GM23338 (cell line): ENCODE data around the gene GCDH. TPM values are rescaled to one million over a fixed set of nuclear protein-coding genes. Genes with fewer than 3 reads are reported as not detected.

Experiments used
- CREB1 ChIP-seq: fragments of 250-450 bp; sonication (Bioruptor Pico); IDR thresholded peaks from 2 replicates; pipeline ENCODE4 v1.5.0; 2020; ENCODE audit warnings: low read depth, mild to moderate bottlenecking, moderate library complexity
- EZH2 ChIP-seq: fragments of 200-600 bp; sonication (generic); IDR thresholded peaks from one replicate; pipeline ENCODE4 v1.8.0; 2017; ENCODE audit warnings: antibody characterized with exemption, mild to moderate bottlenecking, low read depth; ENCODE audit not compliant: unreplicated experiment
- EZH2phosphoT487 ChIP-seq: fragments of 200-600 bp; sonication (generic); IDR thresholded peaks from one replicate; pipeline ENCODE4 v1.8.1; 2018; ENCODE audit warnings: antibody characterized with exemption; ENCODE audit not compliant: unreplicated experiment
- JUNB ChIP-seq: IDR thresholded peaks from one replicate; pipeline ENCODE4 v1.6.1; 2016; ENCODE audit warnings: antibody characterized with exemption; ENCODE audit not compliant: unreplicated experiment
- STAT1 ChIP-seq: IDR thresholded peaks from one replicate; pipeline ENCODE4 v1.6.1; 2016; ENCODE audit warnings: antibody characterized with exemption; ENCODE audit not compliant: unreplicated experiment
- ZNF114 ChIP-seq: fragments of 250-450 bp; sonication (Bioruptor Pico); IDR thresholded peaks from 2 replicates; pipeline ENCODE4 v1.5.0; 2020; ENCODE audit warnings: mild to moderate bottlenecking, moderate library complexity
- polyA plus RNA-seq: library from polyadenylated mRNA; unstranded; fragments of >200 nt; fragmentation: Nextera tagmentation; extraction: Ambion mirVana; gene quantifications from 2 replicates; pipeline ENCODE4 v1.2.1, GENCODE V29; 2016
- total RNA-seq: library from RNA; depleted of rRNA; stranded (reverse); fragments of >200 nt; shearing (Covaris generic); gene quantifications from 2 replicates; pipeline ENCODE4 v1.2.3, GENCODE V29; 2014
- TF ChIP-seq, protein P1 (sequence below): fragments of 250-450 bp; sonication (Bioruptor Pico); IDR thresholded peaks from 2 replicates; pipeline ENCODE4 v1.5.0; 2020; ENCODE audit warnings: mild to moderate bottlenecking, moderate library complexity
- TF ChIP-seq, protein P2 (sequence below): IDR thresholded peaks from one replicate; pipeline ENCODE4 v1.6.1; 2018; ENCODE audit warnings: antibody characterized with exemption; ENCODE audit not compliant: unreplicated experiment

GCDH gene
- total and polyA plus RNA-seq, 2 experiments from 2014 or later: 54.1 to 99.8 TPM

DNA sequence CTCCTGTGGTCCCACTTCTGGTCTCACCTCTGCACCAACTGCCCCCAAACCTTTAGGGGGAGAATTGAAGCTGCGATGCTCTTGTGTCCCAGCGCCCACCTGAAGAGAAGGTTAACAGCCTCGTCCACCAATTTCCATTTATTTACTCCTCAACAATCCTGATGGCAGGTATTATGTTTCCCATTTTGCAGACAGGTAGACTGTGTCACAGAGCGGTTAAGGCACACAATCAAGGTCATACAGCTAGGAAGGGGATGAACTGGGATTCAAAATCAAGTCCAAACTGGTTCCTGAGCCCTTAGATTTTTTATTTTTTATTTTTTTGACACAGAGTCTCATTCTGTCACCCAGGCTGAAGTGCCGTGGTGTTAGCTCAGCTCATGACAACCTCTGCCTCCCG, 15.9 kb upstream of the GCDH start (continued):
- TF ChIP-seq, protein P1, sequence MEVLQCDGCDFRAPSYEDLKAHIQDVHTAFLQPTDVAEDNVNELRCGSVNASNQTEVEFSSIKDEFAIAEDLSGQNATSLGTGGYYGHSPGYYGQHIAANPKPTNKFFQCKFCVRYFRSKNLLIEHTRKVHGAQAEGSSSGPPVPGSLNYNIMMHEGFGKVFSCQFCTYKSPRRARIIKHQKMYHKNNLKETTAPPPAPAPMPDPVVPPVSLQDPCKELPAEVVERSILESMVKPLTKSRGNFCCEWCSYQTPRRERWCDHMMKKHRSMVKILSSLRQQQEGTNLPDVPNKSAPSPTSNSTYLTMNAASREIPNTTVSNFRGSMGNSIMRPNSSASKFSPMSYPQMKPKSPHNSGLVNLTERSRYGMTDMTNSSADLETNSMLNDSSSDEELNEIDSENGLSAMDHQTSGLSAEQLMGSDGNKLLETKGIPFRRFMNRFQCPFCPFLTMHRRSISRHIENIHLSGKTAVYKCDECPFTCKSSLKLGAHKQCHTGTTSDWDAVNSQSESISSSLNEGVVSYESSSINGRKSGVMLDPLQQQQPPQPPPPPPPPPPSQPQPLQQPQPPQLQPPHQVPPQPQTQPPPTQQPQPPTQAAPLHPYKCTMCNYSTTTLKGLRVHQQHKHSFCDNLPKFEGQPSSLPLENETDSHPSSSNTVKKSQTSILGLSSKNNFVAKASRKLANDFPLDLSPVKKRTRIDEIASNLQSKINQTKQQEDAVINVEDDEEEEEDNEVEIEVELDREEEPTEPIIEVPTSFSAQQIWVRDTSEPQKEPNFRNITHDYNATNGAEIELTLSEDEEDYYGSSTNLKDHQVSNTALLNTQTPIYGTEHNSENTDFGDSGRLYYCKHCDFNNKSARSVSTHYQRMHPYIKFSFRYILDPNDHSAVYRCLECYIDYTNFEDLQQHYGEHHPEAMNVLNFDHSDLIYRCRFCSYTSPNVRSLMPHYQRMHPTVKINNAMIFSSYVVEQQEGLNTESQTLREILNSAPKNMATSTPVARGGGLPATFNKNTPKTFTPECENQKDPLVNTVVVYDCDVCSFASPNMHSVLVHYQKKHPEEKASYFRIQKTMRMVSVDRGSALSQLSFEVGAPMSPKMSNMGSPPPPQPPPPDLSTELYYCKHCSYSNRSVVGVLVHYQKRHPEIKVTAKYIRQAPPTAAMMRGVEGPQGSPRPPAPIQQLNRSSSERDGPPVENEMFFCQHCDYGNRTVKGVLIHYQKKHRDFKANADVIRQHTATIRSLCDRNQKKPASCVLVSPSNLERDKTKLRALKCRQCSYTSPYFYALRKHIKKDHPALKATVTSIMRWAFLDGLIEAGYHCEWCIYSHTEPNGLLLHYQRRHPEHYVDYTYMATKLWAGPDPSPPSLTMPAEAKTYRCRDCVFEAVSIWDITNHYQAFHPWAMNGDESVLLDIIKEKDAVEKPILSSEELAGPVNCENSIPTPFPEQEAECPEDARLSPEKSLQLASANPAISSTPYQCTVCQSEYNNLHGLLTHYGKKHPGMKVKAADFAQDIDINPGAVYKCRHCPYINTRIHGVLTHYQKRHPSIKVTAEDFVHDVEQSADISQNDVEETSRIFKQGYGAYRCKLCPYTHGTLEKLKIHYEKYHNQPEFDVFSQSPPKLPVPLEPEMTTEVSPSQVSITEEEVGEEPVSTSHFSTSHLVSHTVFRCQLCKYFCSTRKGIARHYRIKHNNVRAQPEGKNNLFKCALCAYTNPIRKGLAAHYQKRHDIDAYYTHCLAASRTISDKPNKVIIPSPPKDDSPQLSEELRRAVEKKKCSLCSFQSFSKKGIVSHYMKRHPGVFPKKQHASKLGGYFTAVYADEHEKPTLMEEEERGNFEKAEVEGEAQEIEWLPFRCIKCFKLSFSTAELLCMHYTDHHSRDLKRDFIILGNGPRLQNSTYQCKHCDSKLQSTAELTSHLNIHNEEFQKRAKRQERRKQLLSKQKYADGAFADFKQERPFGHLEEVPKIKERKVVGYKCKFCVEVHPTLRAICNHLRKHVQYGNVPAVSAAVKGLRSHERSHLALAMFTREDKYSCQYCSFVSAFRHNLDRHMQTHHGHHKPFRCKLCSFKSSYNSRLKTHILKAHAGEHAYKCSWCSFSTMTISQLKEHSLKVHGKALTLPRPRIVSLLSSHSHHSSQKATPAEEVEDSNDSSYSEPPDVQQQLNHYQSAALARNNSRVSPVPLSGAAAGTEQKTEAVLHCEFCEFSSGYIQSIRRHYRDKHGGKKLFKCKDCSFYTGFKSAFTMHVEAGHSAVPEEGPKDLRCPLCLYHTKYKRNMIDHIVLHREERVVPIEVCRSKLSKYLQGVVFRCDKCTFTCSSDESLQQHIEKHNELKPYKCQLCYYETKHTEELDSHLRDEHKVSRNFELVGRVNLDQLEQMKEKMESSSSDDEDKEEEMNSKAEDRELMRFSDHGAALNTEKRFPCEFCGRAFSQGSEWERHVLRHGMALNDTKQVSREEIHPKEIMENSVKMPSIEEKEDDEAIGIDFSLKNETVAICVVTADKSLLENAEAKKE (CRISPR knock-in tag): no peak
- TF ChIP-seq JUNB: no peak
- no peak for TF ChIP-seq EZH2
- TF ChIP-seq ZNF114: no peak
- no peak for TF ChIP-seq STAT1
- no peak for TF ChIP-seq CREB1
- TF ChIP-seq EZH2phosphoT487: no peak
- TF ChIP-seq, protein P2, sequence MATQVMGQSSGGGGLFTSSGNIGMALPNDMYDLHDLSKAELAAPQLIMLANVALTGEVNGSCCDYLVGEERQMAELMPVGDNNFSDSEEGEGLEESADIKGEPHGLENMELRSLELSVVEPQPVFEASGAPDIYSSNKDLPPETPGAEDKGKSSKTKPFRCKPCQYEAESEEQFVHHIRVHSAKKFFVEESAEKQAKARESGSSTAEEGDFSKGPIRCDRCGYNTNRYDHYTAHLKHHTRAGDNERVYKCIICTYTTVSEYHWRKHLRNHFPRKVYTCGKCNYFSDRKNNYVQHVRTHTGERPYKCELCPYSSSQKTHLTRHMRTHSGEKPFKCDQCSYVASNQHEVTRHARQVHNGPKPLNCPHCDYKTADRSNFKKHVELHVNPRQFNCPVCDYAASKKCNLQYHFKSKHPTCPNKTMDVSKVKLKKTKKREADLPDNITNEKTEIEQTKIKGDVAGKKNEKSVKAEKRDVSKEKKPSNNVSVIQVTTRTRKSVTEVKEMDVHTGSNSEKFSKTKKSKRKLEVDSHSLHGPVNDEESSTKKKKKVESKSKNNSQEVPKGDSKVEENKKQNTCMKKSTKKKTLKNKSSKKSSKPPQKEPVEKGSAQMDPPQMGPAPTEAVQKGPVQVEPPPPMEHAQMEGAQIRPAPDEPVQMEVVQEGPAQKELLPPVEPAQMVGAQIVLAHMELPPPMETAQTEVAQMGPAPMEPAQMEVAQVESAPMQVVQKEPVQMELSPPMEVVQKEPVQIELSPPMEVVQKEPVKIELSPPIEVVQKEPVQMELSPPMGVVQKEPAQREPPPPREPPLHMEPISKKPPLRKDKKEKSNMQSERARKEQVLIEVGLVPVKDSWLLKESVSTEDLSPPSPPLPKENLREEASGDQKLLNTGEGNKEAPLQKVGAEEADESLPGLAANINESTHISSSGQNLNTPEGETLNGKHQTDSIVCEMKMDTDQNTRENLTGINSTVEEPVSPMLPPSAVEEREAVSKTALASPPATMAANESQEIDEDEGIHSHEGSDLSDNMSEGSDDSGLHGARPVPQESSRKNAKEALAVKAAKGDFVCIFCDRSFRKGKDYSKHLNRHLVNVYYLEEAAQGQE: no peak
